Heart left ventricle (tissue), 16 donors: ENCODE data around the gene FYN. TPM values are rescaled to one million over a fixed set of nuclear protein-coding genes. Genes with fewer than 3 reads are reported as not detected.

Experiments
- ATAC-seq, 4 donors: fragments of 200-7000 bp; cut with Tn5 transposase; one replicate each; pipeline ENCODE4 v1.9.1; 2020 to 2022; ENCODE audit warnings: moderate library complexity in 4 of 4, mild to moderate bottlenecking in 3 of 4, moderate number of reproducible peaks in 1 of 4
- DNase-seq, 5 donors: peaks; one replicate each; pipeline ENCODE4 v3.0.0-alpha.2; 2020
- H3K27ac ChIP-seq, 12 donors: fragments of 200-600 bp; sonication (generic) in 4 of 12; one replicate each; pipeline versions ENCODE4 v1.5.0 to v1.8.0; 2016 to 2022; ENCODE audit warnings: mild to moderate bottlenecking in 2 of 12
- H3K27me3 ChIP-seq, 9 donors: fragments of 200-600 bp; sonication (generic) in 2 of 9; one replicate each; pipeline versions ENCODE4 v1.5.1 to v1.8.0; 2016 to 2022; ENCODE audit warnings: mild to moderate bottlenecking in 3 of 9
- H3K36me3 ChIP-seq, 9 donors: fragments of 200-600 bp; sonication (generic) in 2 of 9; one replicate each; pipeline versions ENCODE4 v1.5.0 to v1.8.0; 2018 to 2022; ENCODE audit warnings: mild to moderate bottlenecking in 2 of 9
- H3K4me1 ChIP-seq, 12 donors: fragments of 200-600 bp; sonication (generic) in 4 of 12; one replicate each; pipeline versions ENCODE4 v1.5.0 to v1.8.0; 2016 to 2022; ENCODE audit warnings: mild to moderate bottlenecking in 3 of 12
- H3K4me3 ChIP-seq, 12 donors: fragments of 200-600 bp; sonication (generic) in 4 of 12; one replicate each; pipeline versions ENCODE4 v1.5.0 to v1.8.0; 2017 to 2022; ENCODE audit warnings: mild to moderate bottlenecking in 9 of 12, moderate library complexity in 4 of 12
- H3K9me3 ChIP-seq, 12 donors: fragments of 200-600 bp; sonication (generic) in 4 of 12; one replicate each; pipeline versions ENCODE4 v1.5.0 to v1.8.0; 2016 to 2022; ENCODE audit warnings: mild to moderate bottlenecking in 1 of 12
- POLR2A ChIP-seq, 2 donors: fragments of 450-650 bp; IDR thresholded peaks; one replicate each; pipeline ENCODE4 v1.6.1; 2017; ENCODE audit warnings: antibody characterized with exemption in 2 of 2, mild to moderate bottlenecking in 2 of 2, moderate library complexity in 2 of 2
- WGBS, 4 donors: extraction: QIAGEN DNeasy Blood & Tissue Kit in 2 of 4; methylation state at CpG; one replicate each; pipeline versions ENCODE4 v1.1.5 to v1.1.7; 2013 to 2018; 5-methylcytosine and 5-hydroxymethylcytosine counted together
- intact Hi-C, 10 donors: fragments of 100-400 bp; cut with DNase I; formaldehyde crosslinking; loops; one replicate each; pipeline versions ENCODE4 v1.11.1 to v1.14.2; 2022
- polyA plus RNA-seq, 2 donors: library from polyadenylated mRNA; stranded (reverse); fragments of 200-250 nt; gene quantifications; one replicate each; pipeline ENCODE4 v1.2.3, GENCODE V29; 2013
- total RNA-seq, 9 donors: library from RNA; depleted of rRNA in 2 of 9; stranded (reverse); fragments of >200 nt in 2 of 9; fragmentation: NEBNext Ultra II Directional in 3 of 9; extraction: Animal tissue kit (Norgen Biotek cat#: 25700) in 3 of 9; gene quantifications; one replicate each; pipeline versions ENCODE4 v1.1.0 to v1.2.4, GENCODE V29; 2016 to 2023
- TF ChIP-seq, protein P1 (sequence below), 12 donors: fragments of 200-600 bp; sonication (generic) in 4 of 12; IDR thresholded peaks; one replicate each; pipeline versions ENCODE4 v1.5.0 to v1.8.0; 2018 to 2022; ENCODE audit warnings: antibody characterized with exemption in 12 of 12, mild to moderate bottlenecking in 5 of 12
- donor health status: ischemic (EF 13 %, LVEDD 7.1; RV severe dilation, severe dysfunction).
- donor health status: healthy with polysubstance abuse.
- donor health status: DM: no; HTN: yes; CAD: no.
- donor health status: DM: no; HTN: no; CAD: no.
- donor health status: ischemic (EF 25% LVEDD 6.9; RV normal size, moderate dysfunction).
- donor health status: ischemic (EF 25% LVEDD 5.7; RV mildly dilated, moderate dysfunction).
- donor health status: healthy.
- donor health status: DM: yes; HTN: yes; CAD: no.
- donor health status: ischemic (EF 35%, LVEDD 5.7; RV mildly dilated, moderate dysfunction).
- donor health status: nonischemic (EF 11% LVEDD 7.7; RV severe dilation, severe dysfunction).
- donor health status: DM: yes; HTN: yes; CAD: no.
- donor health status: PGD.
- donor health status: ischemic (EF 29% LVEDD 5.4; RV normal size, mild dysfunction).
- donor health status: nonischemic (EF 23%, LVEDD 6.1; RV moderate dilation, normal function).

Gene FYN
- total and polyA plus RNA-seq, 11 donors, result 14.7 to 72.4 (median 52.3) TPM

DNA sequence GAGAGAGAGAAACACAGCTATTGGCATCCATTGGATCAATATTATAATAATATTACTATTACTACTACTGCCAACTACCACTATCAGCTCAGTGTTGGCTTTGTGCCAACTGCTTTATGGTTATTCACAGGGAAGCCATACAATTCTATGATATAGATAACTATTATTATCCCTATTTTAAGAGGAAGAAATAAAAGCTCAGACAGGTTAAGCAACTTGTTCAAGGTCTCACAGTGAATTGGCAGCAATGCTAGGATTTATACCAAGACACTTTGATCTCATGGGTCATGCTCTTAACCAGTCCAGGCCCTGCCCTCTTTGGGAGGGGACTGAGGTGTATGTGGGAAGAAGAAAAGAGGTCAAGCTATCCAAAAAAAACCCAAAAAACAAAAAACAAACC is 185.6 kb downstream of the FYN start:
- Histone ChIP-seq H3K36me3 (peaks cover 0 to 73% (median 33%) of the 10 kb centered on the region in 9 donors), H3K27me3 (no peaks in the 10 kb centered on the region), H3K9me3 (no peaks in the 10 kb centered on the region), H3K4me1 (peaks cover 0 to 68% (median 48%) of the 10 kb centered on the region in 12 donors), H3K4me3 (no peak overlapping the region), H3K27ac (no peak overlapping the region)
- DNase-seq (no peak), ATAC-seq (no peak)
- intact Hi-C loops, result no loop called here
- TF ChIP-seq POLR2A (IDR thresholded peaks at IDR 0.05), result no peak
- TF ChIP-seq, protein P1, sequence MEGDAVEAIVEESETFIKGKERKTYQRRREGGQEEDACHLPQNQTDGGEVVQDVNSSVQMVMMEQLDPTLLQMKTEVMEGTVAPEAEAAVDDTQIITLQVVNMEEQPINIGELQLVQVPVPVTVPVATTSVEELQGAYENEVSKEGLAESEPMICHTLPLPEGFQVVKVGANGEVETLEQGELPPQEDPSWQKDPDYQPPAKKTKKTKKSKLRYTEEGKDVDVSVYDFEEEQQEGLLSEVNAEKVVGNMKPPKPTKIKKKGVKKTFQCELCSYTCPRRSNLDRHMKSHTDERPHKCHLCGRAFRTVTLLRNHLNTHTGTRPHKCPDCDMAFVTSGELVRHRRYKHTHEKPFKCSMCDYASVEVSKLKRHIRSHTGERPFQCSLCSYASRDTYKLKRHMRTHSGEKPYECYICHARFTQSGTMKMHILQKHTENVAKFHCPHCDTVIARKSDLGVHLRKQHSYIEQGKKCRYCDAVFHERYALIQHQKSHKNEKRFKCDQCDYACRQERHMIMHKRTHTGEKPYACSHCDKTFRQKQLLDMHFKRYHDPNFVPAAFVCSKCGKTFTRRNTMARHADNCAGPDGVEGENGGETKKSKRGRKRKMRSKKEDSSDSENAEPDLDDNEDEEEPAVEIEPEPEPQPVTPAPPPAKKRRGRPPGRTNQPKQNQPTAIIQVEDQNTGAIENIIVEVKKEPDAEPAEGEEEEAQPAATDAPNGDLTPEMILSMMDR (IDR thresholded peaks at IDR 0.05), result no peak

DNA sequence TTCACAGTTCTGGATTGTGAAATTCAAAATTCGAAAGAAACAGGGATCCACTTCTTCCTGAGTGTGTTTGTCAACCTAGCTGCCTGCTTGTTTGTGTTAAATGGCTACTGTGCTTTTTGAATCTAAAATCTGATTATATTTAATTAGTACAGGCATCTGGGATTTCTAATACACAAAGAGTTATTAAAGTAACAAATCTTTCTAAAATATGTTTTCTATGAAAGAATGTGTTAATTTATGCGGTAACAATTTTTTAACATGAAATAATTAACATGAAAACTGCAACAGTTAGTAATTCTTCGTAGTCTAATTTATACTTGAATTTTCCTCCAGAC is 186.4 kb downstream of the FYN start:
- Histone ChIP-seq H3K36me3 (peaks cover 0 to 73% (median 31%) of the 10 kb centered on the region in 9 donors), H3K27me3 (no peaks in the 10 kb centered on the region), H3K4me3 (no peak overlapping the region), H3K27ac (peak overlapping the region in 11 of 12 donors; percentile 0 to 91 (median 79)), H3K4me1 (peaks cover 0 to 68% (median 48%) of the 10 kb centered on the region in 12 donors), H3K9me3 (no peaks in the 10 kb centered on the region)
- ATAC-seq, result no peak
- TF ChIP-seq, protein P1 (IDR thresholded peaks at IDR 0.05), result no peak
- no peak for TF ChIP-seq POLR2A (IDR thresholded peaks at IDR 0.05)
- no peak for DNase-seq
- 81 to 84% (median 83%) methylated on average over 3 of the region's 3 CpGs for WGBS, 4 donors
- intact Hi-C loops, result no loop called here

DNA sequence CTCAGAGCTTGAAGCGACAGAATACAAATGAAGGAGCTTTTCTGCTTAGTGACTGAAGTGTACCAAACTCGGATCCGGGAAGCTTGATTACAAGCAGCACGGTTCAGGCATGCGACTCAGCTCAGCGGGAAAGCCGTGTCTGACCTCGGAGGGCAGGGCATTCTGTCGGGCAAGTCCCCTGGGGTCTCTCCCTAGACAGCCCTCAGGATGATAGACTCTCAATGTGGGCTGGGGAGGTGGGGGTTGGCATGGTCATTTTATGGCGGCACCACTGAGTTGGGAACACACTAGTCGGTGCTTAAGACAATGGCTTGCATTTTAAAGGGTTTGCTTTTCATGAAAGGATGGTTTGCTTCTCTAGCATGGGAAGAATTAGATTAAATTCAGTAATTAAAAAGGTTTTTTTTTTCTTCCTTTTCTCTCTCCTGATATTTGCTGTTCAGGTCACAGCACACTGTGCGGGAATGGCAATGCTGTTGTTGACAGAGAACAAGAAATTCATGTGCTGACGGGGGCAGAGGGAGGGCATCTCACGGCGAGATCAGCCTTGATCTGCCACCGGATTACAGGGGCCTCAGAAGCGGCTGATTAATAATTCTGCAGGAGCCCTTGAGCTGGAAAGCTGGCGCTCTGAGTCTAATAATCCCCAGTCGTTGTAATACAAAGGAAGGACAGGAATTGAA is 186.9 kb downstream of the FYN start:
- DNase-seq (peak in 3 of 5 donors; percentile 41 to 63 (median 51)), ATAC-seq (peak in 2 of 4 donors; percentile 20 to 40)
- peaks cover 0 to 69% (median 44%) of the 10 kb centered on the region in 12 donors for H3K4me1 ChIP-seq

DNA sequence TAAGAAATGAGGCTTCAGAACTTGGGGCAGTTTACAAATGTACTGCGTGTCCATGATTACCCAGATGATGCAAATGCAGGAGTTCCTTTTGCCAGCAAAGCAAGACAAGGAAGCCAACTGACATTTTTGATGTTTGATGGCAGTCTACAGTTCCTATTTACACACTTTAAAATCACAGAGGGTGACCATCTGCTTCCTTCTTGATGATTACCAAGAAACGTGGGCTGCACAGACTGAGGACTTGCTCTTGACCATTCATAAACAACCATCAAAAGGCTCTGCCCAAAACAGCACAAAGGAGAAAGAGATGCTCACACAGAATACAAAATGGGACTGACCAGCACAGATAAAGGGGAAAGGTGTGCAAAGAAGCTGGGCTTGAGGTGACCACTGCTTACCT is 187.7 kb downstream of the FYN start:
- ATAC-seq, result no peak
- Histone ChIP-seq H3K27me3 (no peaks in the 10 kb centered on the region), H3K36me3 (peaks cover 0 to 69% (median 24%) of the 10 kb centered on the region in 9 donors), H3K4me1 (peaks cover 0 to 71% (median 43%) of the 10 kb centered on the region in 12 donors), H3K4me3 (no peak overlapping the region), H3K27ac (peak overlapping the region; percentile 35 to 91 (median 79)), H3K9me3 (no peaks in the 10 kb centered on the region)
- DNase-seq, result no peak
- WGBS, 4 donors, result 60 to 73% (median 68%) methylated on average over 2 of the region's 2 CpGs
- intact Hi-C loops, result no loop called here
- TF ChIP-seq, protein P1 (IDR thresholded peaks at IDR 0.05), result no peak
- TF ChIP-seq POLR2A (IDR thresholded peaks at IDR 0.05), result no peak

More for the DNA sequence above, 186.9 kb downstream of the FYN start:
- H3K36me3 ChIP-seq, result peaks cover 0 to 73% (median 31%) of the 10 kb centered on the region in 9 donors
- H3K4me3 ChIP-seq, result no peak overlapping the region
- 53 to 63% (median 61%) methylated on average over 19 of the region's 19 CpGs for WGBS, 4 donors
- intact Hi-C loops, result no loop called here
- H3K27ac ChIP-seq, result peak overlapping the region; percentile 0 to 91 (median 78)
- no peak for TF ChIP-seq POLR2A (IDR thresholded peaks at IDR 0.05)
- TF ChIP-seq, protein P1 (IDR thresholded peaks at IDR 0.05), result no peak
- no peaks in the 10 kb centered on the region for H3K27me3 ChIP-seq
- H3K9me3 ChIP-seq, result no peaks in the 10 kb centered on the region
